Calu3 (cell line): ENCODE measurements around the gene ULBP1. TPM values are rescaled to one million over a fixed set of nuclear protein-coding genes. Genes with fewer than 3 reads are reported as not detected.

ENCODE experiments used
- BruUV-seq: library from RNA; stranded (reverse); fragments of 400-500 nt; replicated peaks from 2 replicates; lab custom pipeline; 2021; lab: Mats Ljungman, UMichigan
- CTCF ChIA-PET: fragments of 300-600 bp; sonication (Branson Sonifier 250); formaldehyde crosslinking; loops from one replicate; lab custom pipeline; 2022; ENCODE audit warnings: antibody characterized with exemption; lab: Charles Lee
- DNase-seq: peaks from one replicate; pipeline ENCODE4 v3.0.0; 2022
- H3K27ac Mint-ChIP-seq: one replicate; pipeline ENCODE4 v1.8.0; 2022; ENCODE audit warnings: mixed read lengths; ENCODE audit not compliant: unreplicated experiment
- H3K27me3 Mint-ChIP-seq: one replicate; pipeline ENCODE4 v1.8.0; 2022; ENCODE audit warnings: mixed read lengths; ENCODE audit not compliant: unreplicated experiment
- H3K36me3 Mint-ChIP-seq: one replicate; pipeline ENCODE4 v1.8.0; 2022; ENCODE audit warnings: mild to moderate bottlenecking, moderate library complexity, mixed read lengths; ENCODE audit not compliant: insufficient read depth, unreplicated experiment
- H3K4me1 Mint-ChIP-seq: one replicate; pipeline ENCODE4 v1.8.0; 2022; ENCODE audit warnings: mild to moderate bottlenecking, low read depth, mixed read lengths; ENCODE audit not compliant: unreplicated experiment
- H3K4me3 Mint-ChIP-seq: one replicate; pipeline ENCODE4 v1.8.0; 2022; ENCODE audit warnings: mild to moderate bottlenecking, low read depth, moderate library complexity, mixed read lengths; ENCODE audit not compliant: unreplicated experiment
- H3K9me3 Mint-ChIP-seq: one replicate; pipeline ENCODE4 v1.8.0; 2022; ENCODE audit warnings: low read depth, mixed read lengths; ENCODE audit not compliant: unreplicated experiment
- CTCF ChIP-seq: fragments of 200-600 bp; IDR thresholded peaks from one replicate; pipeline ENCODE4 v1.8.0; 2022; ENCODE audit warnings: antibody characterized with exemption; ENCODE audit not compliant: unreplicated experiment
- intact Hi-C: fragments of 100-400 bp; cut with micrococcal nuclease; formaldehyde crosslinking; loops from one replicate; pipeline ENCODE4 v1.10.0; 2022; ENCODE audit not compliant: unreplicated experiment
- total RNA-seq: library from RNA; stranded (reverse); gene quantifications from 2 replicates; pipeline ENCODE4 v1.2.3, GENCODE V29; 2022

Gene ULBP1
- total RNA-seq, 1 experiment from 2014 or later, result 2.5 TPM

GRCh38 chr6:149978610-149979009 is 14.9 kb downstream of the ULBP1 start:
- Mint-ChIP-seq H3K36me3 (no peaks in the 10 kb centered on the region), H3K27ac (no peak overlapping the region), H3K27me3 (peaks cover 90% of the 10 kb centered on the region), H3K4me1 (no peaks in the 10 kb centered on the region), H3K9me3 (no peaks in the 10 kb centered on the region), H3K4me3 (no peak overlapping the region)
- intact Hi-C loops, result no loop called here
- DNase-seq, result no peak
- BruUV-seq, result no TSS peak
- CTCF ChIA-PET, result no interaction called here
- no peak for TF ChIP-seq CTCF

- no peaks in the 10 kb centered on the region for H3K36me3 Mint-ChIP-seq
- H3K27me3 Mint-ChIP-seq, result peaks cover 93% of the 10 kb centered on the region
- CTCF ChIA-PET, result no interaction called here
- H3K9me3 Mint-ChIP-seq, result no peaks in the 10 kb centered on the region
- H3K4me1 Mint-ChIP-seq, result no peaks in the 10 kb centered on the region
- BruUV-seq, result no TSS peak
- no peak for TF ChIP-seq CTCF
- H3K4me3 Mint-ChIP-seq, result no peak overlapping the region
- intact Hi-C loops, result no loop called here
- no peak for DNase-seq
- no peak overlapping the region for H3K27ac Mint-ChIP-seq
Observed at GRCh38 chr6:149979293-149979692, 15.6 kb downstream of the ULBP1 start.

- CTCF ChIA-PET, result interaction anchor here (0.9 kb wide), 1 partner anchor 832 kb away, joined by 5 read pairs; no protein-coding TSS in a partner anchor
- no TSS peak for BruUV-seq
- intact Hi-C loops, result no loop called here
Observed at GRCh38 chr6:149983145-149983544, 19.4 kb downstream of the ULBP1 start.

GRCh38 chr6:149984773-149985172 is 21.0 kb downstream of the ULBP1 start:
- no peak overlapping the region for H3K4me3 Mint-ChIP-seq
- H3K27ac Mint-ChIP-seq, result no peak overlapping the region
- peaks cover 4% of the 10 kb centered on the region for H3K9me3 Mint-ChIP-seq
- no peak for TF ChIP-seq CTCF
- DNase-seq, result no peak
- BruUV-seq, result no TSS peak
- CTCF ChIA-PET, result interaction anchor here (1.0 kb wide), 1 partner anchor 273 kb away, joined by 4 read pairs; no protein-coding TSS in a partner anchor
- peaks cover 1% of the 10 kb centered on the region for H3K4me1 Mint-ChIP-seq
- H3K36me3 Mint-ChIP-seq, result peaks cover 2% of the 10 kb centered on the region
- intact Hi-C loops, result no loop called here
- H3K27me3 Mint-ChIP-seq, result peaks cover 74% of the 10 kb centered on the region

More at GRCh38 chr6:149983145-149983544, 19.4 kb downstream of the ULBP1 start:
- DNase-seq, result no peak
- no peak for TF ChIP-seq CTCF
- H3K27ac Mint-ChIP-seq, result no peak overlapping the region
- peaks cover 2% of the 10 kb centered on the region for H3K9me3 Mint-ChIP-seq
- H3K27me3 Mint-ChIP-seq, result peaks cover 74% of the 10 kb centered on the region
- no peaks in the 10 kb centered on the region for H3K36me3 Mint-ChIP-seq
- no peak overlapping the region for H3K4me3 Mint-ChIP-seq
- H3K4me1 Mint-ChIP-seq, result no peaks in the 10 kb centered on the region
